A673 (cell line): ENCODE data around the gene TSPOAP1.

ENCODE experiments used
- EZH2 ChIP-seq: fragments of 200-600 bp; sonication (generic); IDR thresholded peaks from 2 replicates; pipeline ENCODE4 v1.6.1; 2017; ENCODE audit warnings: borderline replicate concordance, low read depth, mild to moderate bottlenecking, mixed read lengths, antibody characterized with exemption, low read length; ENCODE audit not compliant: poor library complexity, severe bottlenecking
- TF ChIP-seq, protein P1 (sequence below): fragments of 300-800, 200-600 bp; sonication (generic); conservative IDR thresholded peaks from 2 replicates; pipeline ENCODE4 v1.5.1; 2017; ENCODE audit warnings: low read depth, mild to moderate bottlenecking, antibody characterized with exemption, low read length, moderate library complexity, mixed read lengths

DNA sequence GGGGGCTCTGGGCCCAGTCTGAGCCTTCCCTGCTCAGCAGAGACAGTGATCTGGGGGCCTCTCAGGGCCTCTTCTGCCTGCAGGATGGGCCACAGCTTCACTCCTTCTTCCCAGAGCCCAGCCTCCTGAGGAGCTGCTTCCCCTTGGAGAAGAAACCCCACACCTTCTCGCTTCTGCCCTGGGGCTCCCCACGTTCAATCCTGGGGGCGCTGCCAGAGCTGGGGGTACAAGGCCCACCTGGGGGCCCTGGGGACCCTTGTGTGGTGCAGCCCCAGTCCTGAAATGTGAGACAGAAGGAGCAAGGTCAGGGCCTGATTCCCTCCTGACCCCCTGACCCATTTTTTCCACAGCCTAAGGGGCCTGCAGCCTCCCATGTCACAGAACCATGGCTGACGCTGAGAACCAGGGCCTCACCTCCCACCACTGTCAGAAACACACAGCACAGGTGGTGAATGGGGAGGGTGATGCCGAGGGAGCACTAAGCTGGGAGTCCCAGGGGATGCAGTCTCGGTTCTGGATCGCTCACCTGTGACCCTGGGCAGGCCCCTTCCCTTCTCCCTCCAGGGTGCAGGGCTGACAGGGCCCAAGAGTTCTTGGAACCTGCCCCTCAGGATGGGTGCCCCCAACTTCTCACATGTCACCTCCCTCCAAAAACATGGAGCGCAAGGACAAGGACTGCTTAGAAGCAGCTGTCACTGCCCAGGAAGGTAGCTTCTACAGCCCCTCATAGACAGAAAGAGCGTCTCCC is 26.2 kb downstream of the TSPOAP1 start:
- TF ChIP-seq, protein P1, sequence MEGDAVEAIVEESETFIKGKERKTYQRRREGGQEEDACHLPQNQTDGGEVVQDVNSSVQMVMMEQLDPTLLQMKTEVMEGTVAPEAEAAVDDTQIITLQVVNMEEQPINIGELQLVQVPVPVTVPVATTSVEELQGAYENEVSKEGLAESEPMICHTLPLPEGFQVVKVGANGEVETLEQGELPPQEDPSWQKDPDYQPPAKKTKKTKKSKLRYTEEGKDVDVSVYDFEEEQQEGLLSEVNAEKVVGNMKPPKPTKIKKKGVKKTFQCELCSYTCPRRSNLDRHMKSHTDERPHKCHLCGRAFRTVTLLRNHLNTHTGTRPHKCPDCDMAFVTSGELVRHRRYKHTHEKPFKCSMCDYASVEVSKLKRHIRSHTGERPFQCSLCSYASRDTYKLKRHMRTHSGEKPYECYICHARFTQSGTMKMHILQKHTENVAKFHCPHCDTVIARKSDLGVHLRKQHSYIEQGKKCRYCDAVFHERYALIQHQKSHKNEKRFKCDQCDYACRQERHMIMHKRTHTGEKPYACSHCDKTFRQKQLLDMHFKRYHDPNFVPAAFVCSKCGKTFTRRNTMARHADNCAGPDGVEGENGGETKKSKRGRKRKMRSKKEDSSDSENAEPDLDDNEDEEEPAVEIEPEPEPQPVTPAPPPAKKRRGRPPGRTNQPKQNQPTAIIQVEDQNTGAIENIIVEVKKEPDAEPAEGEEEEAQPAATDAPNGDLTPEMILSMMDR = no peak
- no peak for TF ChIP-seq EZH2
